Spleen (tissue), 7 donors: ENCODE measurements around the gene NME2.

Experiments used
- CTCF ChIP-seq, 11 experiments: fragments of 200-600 bp in 7 of 11; fragments of 450-650 bp in 4 of 11; sonication (generic) in 4 of 11; IDR thresholded peaks in 8 of 11; conservative IDR thresholded peaks in 3 of 11; 1 replicate in 7 of 11; 2 replicates in 4 of 11; pipeline versions ENCODE4 v1.4.0 to v1.8.0; 2016 to 2021; ENCODE audit warnings: antibody characterized with exemption in 11 of 11, inconsistent platforms in 4 of 11, mild to moderate bottlenecking in 1 of 11
- POLR2A ChIP-seq, 3 donors: fragments of 450-650 bp; IDR thresholded peaks; one replicate each; pipeline ENCODE4 v1.5.1; 2017; ENCODE audit warnings: antibody characterized with exemption in 3 of 3, mild to moderate bottlenecking in 1 of 3
- POLR2AphosphoS5 ChIP-seq, 3 donors: sonication (generic); formaldehyde crosslinking; IDR thresholded peaks; one replicate each; pipeline ENCODE4 v1.5.1; 2017; ENCODE audit warnings: antibody characterized with exemption in 3 of 3
- donor health status: DM: no; HTN: no; CAD: no; lungs with moderate emphysema.
- donor health status: DM: no; HTN: no; CAD: no.
- donor health status: DM: no; HTN: no; CAD: no.

- TF ChIP-seq POLR2AphosphoS5 (IDR thresholded peaks at IDR 0.05), result no peak
- no peak for TF ChIP-seq CTCF (IDR thresholded peaks at IDR 0.05 in 8 of 11, conservative IDR thresholded peaks at IDR 0.05 in 3 of 11)
- no peak for TF ChIP-seq POLR2A (IDR thresholded peaks at IDR 0.05)
Measured at GRCh38 chr17:51150932-51151331, 15.3 kb upstream of the NME2 start.
